ENCODE data around the gene EPHB6. TPM values are rescaled to one million over a fixed set of nuclear protein-coding genes. Genes with fewer than 3 reads are reported as not detected.

Gene EPHB6
- polyA plus RNA-seq, 1 experiment = 7.1 TPM

- TF ChIP-seq CTCF (IDR thresholded peaks at IDR 0.05; ENCODE audit: insufficient read depth, low read depth, low read length) = no peak
- DNase-seq (ENCODE audit: low read depth) = no peak
- ChIA-PET POLR2A (no interaction called here), CTCF (no interaction called here)
- no peaks in the 10 kb centered on the region for H3K36me3 ChIP-seq (ENCODE audit: control insufficient read depth, insufficient read depth, low read length)
- H3K4me3 ChIP-seq (ENCODE audit: low read depth, low read length) = no peak overlapping the region
- H3K27me3 ChIP-seq (ENCODE audit: control insufficient read depth, insufficient read depth, low read length) = peaks cover 3% of the 10 kb centered on the region; the same call in 1 of the 2 replicates
These were observed 6.1 kb downstream of the EPHB6 start for GRCh38 chr7:142860968-142861367.

- no peak overlapping the region for H3K4me3 ChIP-seq (ENCODE audit: low read depth, low read length)
- no peaks in the 10 kb centered on the region for H3K36me3 ChIP-seq (ENCODE audit: control insufficient read depth, insufficient read depth, low read length)
- TF ChIP-seq CTCF (IDR thresholded peaks at IDR 0.05; ENCODE audit: insufficient read depth, low read depth, low read length) = no peak
- ChIA-PET POLR2A (no interaction called here), CTCF (interaction anchor here (0.6 to 1.1 kb wide), 3 partner anchors 19 to 65 kb away, joined by 3 to 6 read pairs (median 3); no protein-coding TSS in a partner anchor)
- DNase-seq (ENCODE audit: low read depth) = no peak
- peaks cover 3% of the 10 kb centered on the region; the same call in 1 of the 2 replicates for H3K27me3 ChIP-seq (ENCODE audit: control insufficient read depth, insufficient read depth, low read length)
These were observed 7.5 kb downstream of the EPHB6 start for GRCh38 chr7:142862351-142862750.

- ChIA-PET POLR2A (no interaction called here), CTCF (interaction anchor here (0.6 to 2.1 kb wide), 3 partner anchors 18 to 140 kb away, joined by 3 to 7 read pairs (median 6); no protein-coding TSS in a partner anchor)
- no peak for DNase-seq (ENCODE audit: low read depth)
These were observed 8.0 kb downstream of the EPHB6 start for GRCh38 chr7:142862786-142863400.

GRCh38 chr7:142863891-142864685 is 9.2 kb downstream of the EPHB6 start:
- POLR2A ChIA-PET = no interaction called here
- Histone ChIP-seq H3K4me3 (ENCODE audit: low read depth, low read length) (no peak overlapping the region), H3K36me3 (ENCODE audit: control insufficient read depth, insufficient read depth, low read length) (no peaks in the 10 kb centered on the region), H3K27me3 (ENCODE audit: control insufficient read depth, insufficient read depth, low read length) (peaks cover 3% of the 10 kb centered on the region; the same call in 1 of the 2 replicates)
- TF ChIP-seq CTCF (IDR thresholded peaks at IDR 0.05; ENCODE audit: insufficient read depth, low read depth, low read length) = no peak
- no peak for DNase-seq (ENCODE audit: low read depth)
- CTCF ChIA-PET = interaction anchor here (1.3 to 2.1 kb wide), 3 partner anchors 139 to 351 kb away, joined by 3 to 7 read pairs (median 6); no protein-coding TSS in a partner anchor

More at GRCh38 chr7:142862786-142863400, 8.0 kb downstream of the EPHB6 start:
- Histone ChIP-seq H3K36me3 (ENCODE audit: control insufficient read depth, insufficient read depth, low read length) (no peaks in the 10 kb centered on the region), H3K4me3 (ENCODE audit: low read depth, low read length) (no peak overlapping the region), H3K27me3 (ENCODE audit: control insufficient read depth, insufficient read depth, low read length) (peaks cover 3% of the 10 kb centered on the region; the same call in 1 of the 2 replicates)
- TF ChIP-seq CTCF (IDR thresholded peaks at IDR 0.05; ENCODE audit: insufficient read depth, low read depth, low read length) = no peak

All from BJ (cell line).